ENCODE results near the gene NPAS2.

GRCh38 chr2:100814453-100814852 is 5.5 kb upstream of the NPAS2 start:
- TF ChIP-seq POLR2A (IDR thresholded peaks at IDR 0.05) (no peak), CTCF (IDR thresholded peaks at IDR 0.05) (no peak)

Data from adrenal gland (tissue), 5 donors.